SIG-M5 treated with dmso at 0.1 percent for 504 hours (cell line): Measurements from ENCODE around the gene TMEM125.

Experiments used
- DNase-seq: peaks from one replicate; lab custom pipeline; 2025; ENCODE audit not compliant: unreplicated experiment; lab: John Stamatoyannopoulos, UW

TMEM125 gene

GRCh38 chr1:43288785-43289706 is 19.3 kb downstream of the TMEM125 start:
- DNase-seq, result no peak

GRCh38 chr1:43292216-43292615 is 22.4 kb downstream of the TMEM125 start:
- DNase-seq, result no peak

DNA sequence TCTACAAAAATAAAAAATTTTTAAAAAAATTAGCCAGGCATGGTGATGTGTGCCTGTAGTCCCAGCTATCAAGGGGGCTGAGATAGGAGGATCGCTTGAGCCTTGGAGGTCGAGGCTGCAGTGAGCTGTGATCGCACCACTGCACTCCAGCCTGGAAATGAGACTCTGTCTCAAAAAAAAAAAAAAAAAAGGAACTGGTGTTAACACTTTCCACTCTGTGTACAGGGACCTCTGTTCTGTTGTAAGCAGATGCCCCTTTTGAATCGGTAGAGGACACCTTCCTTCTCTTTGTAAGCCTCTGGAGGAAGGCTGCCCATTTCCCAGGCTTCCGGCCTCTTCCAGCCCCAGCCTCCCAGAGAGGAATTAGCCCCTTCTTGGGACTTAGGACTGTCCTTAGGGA is 22.9 kb downstream of the TMEM125 start:
- no peak for DNase-seq

- DNase-seq, result no peak
Observed at GRCh38 chr1:43293176-43293575, 23.4 kb downstream of the TMEM125 start.

GRCh38 chr1:43293896-43294760 is 24.3 kb downstream of the TMEM125 start:
- no peak for DNase-seq

- no peak for DNase-seq
Observed at GRCh38 chr1:43294761-43295160, 25.0 kb downstream of the TMEM125 start.

- DNase-seq, result no peak
Observed at GRCh38 chr1:43296207-43296606, 26.4 kb downstream of the TMEM125 start.

DNA sequence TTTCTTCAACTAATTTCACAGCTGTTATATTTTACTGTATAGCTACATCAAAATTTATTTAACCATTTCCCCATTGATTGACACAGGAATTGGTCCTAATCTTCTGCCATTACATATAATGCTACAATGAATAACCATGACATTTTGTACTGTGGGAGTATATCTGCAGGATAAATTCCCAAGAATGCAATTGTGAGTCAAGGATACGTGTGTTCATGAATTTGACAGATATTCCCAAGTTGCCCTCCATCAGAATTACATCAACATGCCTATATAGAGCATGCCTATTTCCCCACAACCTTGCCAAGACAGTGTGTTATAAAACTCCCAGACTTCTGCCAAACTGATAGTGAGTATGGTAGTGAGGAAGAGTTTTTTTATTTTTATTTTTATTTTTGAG is 28.3 kb downstream of the TMEM125 start:
- DNase-seq, result no peak

GRCh38 chr1:43299101-43299500 is 29.3 kb downstream of the TMEM125 start:
- no peak for DNase-seq

- DNase-seq, result no peak
Observed at GRCh38 chr1:43300378-43301094, 30.8 kb downstream of the TMEM125 start, which contains the start of gene TIE1. Gene TIE1 (plus strand): TSS chr1:43300982. CDS start chr1:43301072, 90 bp downstream.

DNA sequence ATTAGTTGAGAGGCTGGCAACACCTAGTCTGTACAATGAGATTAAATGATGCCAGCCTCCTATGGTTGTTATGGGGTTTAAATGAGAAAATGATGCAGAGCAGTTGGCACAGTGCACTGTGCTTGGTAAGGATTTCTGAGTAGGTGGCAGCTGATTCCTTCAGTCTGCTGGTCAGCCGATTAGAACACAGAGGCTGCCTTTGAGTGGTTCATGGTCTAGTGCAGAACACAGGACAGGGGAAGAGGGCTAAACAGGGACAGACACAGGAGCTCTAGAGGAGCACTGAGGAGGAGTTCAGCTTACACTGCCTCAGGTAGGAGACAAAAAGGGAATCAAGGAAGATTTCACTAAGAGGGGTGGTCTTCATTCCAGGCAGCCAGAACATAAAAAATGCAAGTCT is 32.4 kb downstream of the TMEM125 start:
- no peak for DNase-seq

- no peak for DNase-seq
Observed at GRCh38 chr1:43302721-43303470, 33.1 kb downstream of the TMEM125 start.

- no peak for DNase-seq
Observed at GRCh38 chr1:43303471-43304313, 33.9 kb downstream of the TMEM125 start.

GRCh38 chr1:43304314-43304681 is 34.5 kb downstream of the TMEM125 start:
- DNase-seq, result no peak

GRCh38 chr1:43304771-43305300 is 35.1 kb downstream of the TMEM125 start:
- DNase-seq, result no peak

GRCh38 chr1:43305461-43305860 is 35.7 kb downstream of the TMEM125 start:
- no peak for DNase-seq

- no peak for DNase-seq
Observed at GRCh38 chr1:43305926-43306687, 36.3 kb downstream of the TMEM125 start.

DNA sequence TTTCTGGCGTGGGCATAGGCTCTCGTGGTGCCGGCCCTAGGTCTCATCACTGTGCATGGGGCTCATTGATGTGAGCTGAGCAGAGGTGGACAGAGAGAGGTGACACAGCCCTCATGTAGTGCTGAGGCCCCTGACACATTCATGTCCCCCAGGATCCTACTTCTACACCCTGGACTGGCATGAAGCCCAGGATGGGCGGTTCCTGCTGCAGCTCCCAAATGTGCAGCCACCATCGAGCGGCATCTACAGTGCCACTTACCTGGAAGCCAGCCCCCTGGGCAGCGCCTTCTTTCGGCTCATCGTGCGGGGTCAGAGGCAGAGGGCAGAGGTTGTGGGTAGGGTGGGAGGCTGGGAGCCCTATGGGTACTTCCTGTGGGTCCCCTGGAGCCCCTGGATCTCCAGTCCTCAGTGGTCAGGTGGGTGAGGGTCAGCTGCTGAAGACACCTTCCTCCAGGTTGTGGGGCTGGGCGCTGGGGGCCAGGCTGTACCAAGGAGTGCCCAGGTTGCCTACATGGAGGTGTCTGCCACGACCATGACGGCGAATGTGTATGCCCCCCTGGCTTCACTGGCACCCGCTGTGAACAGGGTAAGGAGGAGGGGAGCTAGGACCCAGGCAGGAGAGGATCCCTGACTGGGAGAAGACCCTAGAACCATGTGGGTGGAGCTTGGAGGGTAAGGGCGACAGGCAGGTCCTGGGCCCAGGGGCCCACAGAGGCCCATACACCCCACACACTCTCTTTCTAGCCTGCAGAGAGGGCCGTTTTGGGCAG is 37.1 kb downstream of the TMEM125 start:
- DNase-seq, result no peak
